Upper lobe of left lung (tissue), 6 donors: ENCODE results near the gene NODAL. TPM values are rescaled to one million over a fixed set of nuclear protein-coding genes. Genes with fewer than 3 reads are reported as not detected.
A peak's percentile ranks its signal among the peaks of the same experiment; 100 is the strongest.

Source experiments
- ATAC-seq, 2 donors: fragments of 200-7000 bp; cut with Tn5 transposase; one replicate each; pipeline ENCODE4 v1.9.1; 2022; ENCODE audit warnings: mild to moderate bottlenecking in 2 of 2, moderate library complexity in 2 of 2; ENCODE audit not compliant: low FRiP score in 2 of 2
- DNase-seq, 2 donors: peaks; one replicate each; pipeline ENCODE4 v3.0.0-alpha.2; 2019 to 2020
- H3K27ac ChIP-seq, 4 donors: fragments of 200-600 bp; sonication (generic); one replicate each; pipeline ENCODE4 v1.5.1; 2016 to 2019
- H3K27me3 ChIP-seq, 4 donors: fragments of 200-600 bp; sonication (generic); one replicate each; pipeline ENCODE4 v1.5.1; 2017 to 2019
- H3K36me3 ChIP-seq, 4 donors: fragments of 200-600 bp; sonication (generic); one replicate each; pipeline ENCODE4 v1.5.1; 2016 to 2019
- H3K4me1 ChIP-seq, 4 donors: fragments of 200-600 bp; sonication (generic); one replicate each; pipeline ENCODE4 v1.5.1; 2018 to 2019
- H3K4me3 ChIP-seq, 4 donors: fragments of 200-600 bp; sonication (generic); one replicate each; pipeline ENCODE4 v1.5.1; 2017 to 2019; ENCODE audit warnings: mild to moderate bottlenecking in 2 of 4, moderate library complexity in 1 of 4
- H3K9me3 ChIP-seq, 4 donors: fragments of 200-600 bp; sonication (generic); one replicate each; pipeline ENCODE4 v1.5.1; 2018 to 2019
- EP300 ChIP-seq, 4 donors: sonication (generic); formaldehyde crosslinking; IDR thresholded peaks; one replicate each; pipeline ENCODE4 v1.5.1; 2017; ENCODE audit warnings: antibody characterized with exemption in 4 of 4, control low read depth in 2 of 4
- POLR2A ChIP-seq, 4 donors: fragments of 450-650 bp; IDR thresholded peaks; one replicate each; pipeline ENCODE4 v1.5.1; 2016 to 2017; ENCODE audit warnings: antibody characterized with exemption in 4 of 4, mild to moderate bottlenecking in 2 of 4
- POLR2AphosphoS5 ChIP-seq, 2 donors: sonication (generic); formaldehyde crosslinking; IDR thresholded peaks; one replicate each; pipeline ENCODE4 v1.5.1; 2017; ENCODE audit warnings: antibody characterized with exemption in 2 of 2
- WGBS, 2 donors: methylation state at CpG; one replicate each; pipeline ENCODE4 v1.1.5; 2017 to 2018; 5-methylcytosine and 5-hydroxymethylcytosine counted together
- total RNA-seq, 6 donors: library from RNA; depleted of rRNA in 4 of 6; stranded (reverse); fragments of >200 nt in 4 of 6; gene quantifications; one replicate each; pipeline versions ENCODE4 v1.1.0 to v1.2.1, GENCODE V29; 2016 to 2021
- TF ChIP-seq, protein P1 (sequence below), 6 experiments: fragments of 450-650 bp in 4 of 6; fragments of 200-600 bp in 2 of 6; sonication (generic) in 2 of 6; IDR thresholded peaks; one replicate each; pipeline ENCODE4 v1.5.1; 2016 to 2019; ENCODE audit warnings: antibody characterized with exemption in 6 of 6
- donor health status: DM: no; HTN: no; CAD: no; lungs with moderate emphysema.
- donor health status: DM: no; HTN: yes; CAD: no; lungs with severe emphysema.

The NODAL gene
- total RNA-seq, 6 donors from 2014 or later: not detected

DNA sequence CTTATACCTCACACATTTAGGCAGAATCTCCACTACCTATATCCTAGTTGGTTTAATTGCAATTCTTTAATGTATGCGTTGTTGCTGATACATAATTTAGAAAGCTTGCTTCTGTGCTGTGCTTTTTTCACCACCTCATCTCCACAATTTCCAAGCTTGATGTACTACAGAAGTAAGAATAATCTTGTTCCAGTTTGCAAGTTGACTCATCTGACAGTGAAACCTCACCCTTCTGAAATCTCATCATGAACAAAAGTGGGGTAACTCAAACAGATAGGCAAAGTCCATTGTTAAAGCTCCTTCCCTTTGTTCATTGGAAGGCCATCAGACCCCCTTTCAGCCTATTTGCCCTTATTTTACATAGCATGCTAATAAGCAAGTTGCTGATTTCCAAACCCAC is 23.9 kb downstream of the NODAL start:
- DNase-seq (no peak), ATAC-seq (no peak)
- peaks cover 0 to 7% (median 2%) of the 10 kb centered on the region in 4 donors for H3K4me1 ChIP-seq
- no peaks in the 10 kb centered on the region for H3K9me3 ChIP-seq
- peaks cover 15 to 34% (median 31%) of the 10 kb centered on the region in 4 donors for H3K36me3 ChIP-seq
- no peak overlapping the region for H3K27ac ChIP-seq
- WGBS, 2 donors: 88 to 100% methylated on average over 1 of the region's 1 CpG
- no peak overlapping the region for H3K4me3 ChIP-seq
- no peak for TF ChIP-seq POLR2AphosphoS5 (IDR thresholded peaks at IDR 0.05)
- TF ChIP-seq EP300 (IDR thresholded peaks at IDR 0.05): no peak
- TF ChIP-seq, protein P1, sequence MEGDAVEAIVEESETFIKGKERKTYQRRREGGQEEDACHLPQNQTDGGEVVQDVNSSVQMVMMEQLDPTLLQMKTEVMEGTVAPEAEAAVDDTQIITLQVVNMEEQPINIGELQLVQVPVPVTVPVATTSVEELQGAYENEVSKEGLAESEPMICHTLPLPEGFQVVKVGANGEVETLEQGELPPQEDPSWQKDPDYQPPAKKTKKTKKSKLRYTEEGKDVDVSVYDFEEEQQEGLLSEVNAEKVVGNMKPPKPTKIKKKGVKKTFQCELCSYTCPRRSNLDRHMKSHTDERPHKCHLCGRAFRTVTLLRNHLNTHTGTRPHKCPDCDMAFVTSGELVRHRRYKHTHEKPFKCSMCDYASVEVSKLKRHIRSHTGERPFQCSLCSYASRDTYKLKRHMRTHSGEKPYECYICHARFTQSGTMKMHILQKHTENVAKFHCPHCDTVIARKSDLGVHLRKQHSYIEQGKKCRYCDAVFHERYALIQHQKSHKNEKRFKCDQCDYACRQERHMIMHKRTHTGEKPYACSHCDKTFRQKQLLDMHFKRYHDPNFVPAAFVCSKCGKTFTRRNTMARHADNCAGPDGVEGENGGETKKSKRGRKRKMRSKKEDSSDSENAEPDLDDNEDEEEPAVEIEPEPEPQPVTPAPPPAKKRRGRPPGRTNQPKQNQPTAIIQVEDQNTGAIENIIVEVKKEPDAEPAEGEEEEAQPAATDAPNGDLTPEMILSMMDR (IDR thresholded peaks at IDR 0.05): no peak
- TF ChIP-seq POLR2A (IDR thresholded peaks at IDR 0.05): no peak
- no peaks in the 10 kb centered on the region for H3K27me3 ChIP-seq

DNA sequence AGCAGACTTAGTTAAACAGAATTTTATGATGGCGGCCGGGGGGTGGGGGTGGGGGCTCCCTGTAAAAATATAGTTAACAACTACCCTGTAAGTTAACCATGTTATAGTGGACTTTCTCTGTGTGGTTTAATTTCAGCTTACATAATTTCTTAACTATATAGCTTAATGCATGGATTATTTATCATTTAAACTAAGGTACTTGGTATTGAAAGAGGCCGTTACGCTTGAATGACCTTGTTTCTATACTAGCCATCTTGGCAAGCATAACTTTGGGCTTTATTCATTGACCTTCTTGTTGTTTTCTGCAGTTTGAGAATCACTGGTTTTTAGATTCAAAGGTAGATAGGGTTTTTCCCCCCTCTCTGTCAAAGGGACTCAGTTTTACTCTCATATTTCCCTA is 29.1 kb downstream of the NODAL start:
- Histone ChIP-seq H3K4me1 (peaks cover 27 to 51% (median 35%) of the 10 kb centered on the region in 4 donors), H3K27me3 (no peaks in the 10 kb centered on the region), H3K27ac (no peak overlapping the region), H3K4me3 (no peak overlapping the region), H3K9me3 (no peaks in the 10 kb centered on the region), H3K36me3 (peaks cover 0 to 6% (median 5%) of the 10 kb centered on the region in 4 donors)
- 92 to 96% methylated on average over 4 of the region's 4 CpGs for WGBS, 2 donors
- DNase-seq (no peak), ATAC-seq (no peak)
- TF ChIP-seq POLR2A (IDR thresholded peaks at IDR 0.05): no peak

GRCh38 chr10:70410608-70411007 is 30.9 kb downstream of the NODAL start:
- 42 to 67% methylated on average over 1 of the region's 1 CpG for WGBS, 2 donors

GRCh38 chr10:70409772-70410171 is 31.7 kb downstream of the NODAL start:
- Histone ChIP-seq H3K36me3 (peaks cover 0 to 10% (median 5%) of the 10 kb centered on the region in 4 donors), H3K9me3 (no peaks in the 10 kb centered on the region), H3K4me3 (no peak overlapping the region), H3K4me1 (peaks cover 41 to 74% (median 50%) of the 10 kb centered on the region in 4 donors), H3K27ac (no peak overlapping the region), H3K27me3 (no peaks in the 10 kb centered on the region)
- 100% methylated on average over 3 of the region's 3 CpGs for WGBS, 2 donors
- ATAC-seq (no peak), DNase-seq (no peak)
- no peak for TF ChIP-seq POLR2A (IDR thresholded peaks at IDR 0.05)
- TF ChIP-seq POLR2AphosphoS5 (IDR thresholded peaks at IDR 0.05): no peak
- TF ChIP-seq, protein P1 (IDR thresholded peaks at IDR 0.05): no peak
- no peak for TF ChIP-seq EP300 (IDR thresholded peaks at IDR 0.05)

More at GRCh38 chr10:70410608-70411007, 30.9 kb downstream of the NODAL start:
- no peaks in the 10 kb centered on the region for H3K9me3 ChIP-seq
- peaks cover 0 to 10% (median 5%) of the 10 kb centered on the region in 4 donors for H3K36me3 ChIP-seq
- H3K4me3 ChIP-seq: no peak overlapping the region
- no peak overlapping the region for H3K27ac ChIP-seq
- no peaks in the 10 kb centered on the region for H3K27me3 ChIP-seq
- H3K4me1 ChIP-seq: peaks cover 40 to 66% (median 47%) of the 10 kb centered on the region in 4 donors
- ATAC-seq (no peak), DNase-seq (no peak)
- TF ChIP-seq POLR2A (IDR thresholded peaks at IDR 0.05): no peak

- H3K27me3 ChIP-seq: no peaks in the 10 kb centered on the region
- TF ChIP-seq, protein P1 (IDR thresholded peaks at IDR 0.05): no peak
- TF ChIP-seq POLR2AphosphoS5 (IDR thresholded peaks at IDR 0.05) (peak; percentile 52 to 70), EP300 (IDR thresholded peaks at IDR 0.05) (peak in 1 of 4 donors; percentile 3), POLR2A (IDR thresholded peaks at IDR 0.05) (peak in 3 of 4 donors; percentile 24 to 70 (median 69))
- peaks cover 41 to 59% (median 43%) of the 10 kb centered on the region in 4 donors for H3K4me1 ChIP-seq
- DNase-seq: peak; percentile 27 to 94
- H3K9me3 ChIP-seq: no peaks in the 10 kb centered on the region
- peaks cover 0 to 10% (median 0%) of the 10 kb centered on the region in 4 donors for H3K36me3 ChIP-seq
- ATAC-seq: peak; percentile 92 to 95
- peak overlapping the region; percentile 79 to 99 (median 94) for H3K4me3 ChIP-seq
- peak overlapping the region; percentile 96 to 100 (median 98) for H3K27ac ChIP-seq
- 2% methylated on average over 18 of the region's 18 CpGs for WGBS, 2 donors
Observed at GRCh38 chr10:70405037-70405824, 36.2 kb downstream of the NODAL start.
